ENCODE data around the gene CX3CL1.
"Not testable (repeated sequence)": the region's sequence is repeated elsewhere in the genome, so short reads cannot be mapped to it uniquely, and the experiment has no call there.

CX3CL1 gene

DNA sequence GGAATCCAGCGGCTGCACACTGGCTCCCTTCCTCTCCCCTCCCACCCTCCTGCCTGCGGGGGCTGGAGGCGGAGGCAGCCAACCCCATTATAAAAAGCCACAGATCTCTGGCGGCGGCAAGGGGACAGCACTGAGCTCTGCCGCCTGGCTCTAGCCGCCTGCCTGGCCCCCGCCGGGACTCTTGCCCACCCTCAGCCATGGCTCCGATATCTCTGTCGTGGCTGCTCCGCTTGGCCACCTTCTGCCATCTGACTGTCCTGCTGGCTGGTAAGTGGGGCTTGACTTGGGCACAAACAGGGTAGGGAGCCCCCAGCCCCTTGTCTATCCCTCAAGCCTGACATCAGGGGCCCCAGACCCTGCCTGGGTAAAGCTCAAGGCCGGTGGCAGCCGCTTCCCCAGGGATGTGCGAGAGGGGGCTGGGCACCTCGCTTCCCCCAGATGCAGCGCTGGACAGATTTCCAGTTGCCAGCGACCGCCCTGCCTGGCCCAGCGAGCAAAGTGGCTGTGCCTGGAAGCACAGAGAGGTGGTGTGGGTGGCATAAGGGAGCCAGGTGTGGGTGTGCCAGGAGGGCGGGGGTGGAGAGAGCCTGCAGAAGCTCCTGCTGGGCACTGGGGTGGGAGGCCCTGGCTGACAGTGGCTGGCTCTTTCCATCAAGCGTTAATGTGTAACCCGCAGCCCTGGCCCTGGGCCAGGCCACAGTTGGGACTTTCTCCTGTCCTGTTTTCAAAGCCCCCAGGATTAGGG, at the start of gene CX3CL1:
Gene CX3CL1 (plus strand): TSS at position 119 of the 745 bp plus-strand sequence. CDS start 79 bp downstream, at position 198.
- DNase-seq, result no peak

GRCh38 chr16:57324749-57325148, 47.5 kb upstream of the CX3CL1 start:
- peak; percentile 16 for DNase-seq

DNA sequence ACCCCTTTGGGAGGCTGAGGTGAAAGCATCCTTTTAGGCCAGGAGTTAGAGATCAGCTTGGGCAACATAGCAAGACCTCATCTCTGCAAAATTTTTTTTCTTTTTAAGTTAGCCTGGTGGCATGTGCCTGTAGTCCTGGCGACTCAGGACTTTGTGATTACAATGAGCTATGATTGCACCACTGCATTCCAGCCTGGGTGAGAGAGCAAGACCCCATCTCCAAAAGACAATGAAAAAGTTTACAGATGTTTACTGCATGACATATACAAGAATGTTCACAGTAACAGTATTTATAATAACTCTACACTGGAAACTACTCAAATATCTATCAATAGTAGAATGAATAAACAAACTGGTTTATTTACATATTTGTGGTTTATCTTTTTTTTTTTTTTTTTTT, 46.8 kb upstream of the CX3CL1 start:
- DNase-seq, result no peak

DNA sequence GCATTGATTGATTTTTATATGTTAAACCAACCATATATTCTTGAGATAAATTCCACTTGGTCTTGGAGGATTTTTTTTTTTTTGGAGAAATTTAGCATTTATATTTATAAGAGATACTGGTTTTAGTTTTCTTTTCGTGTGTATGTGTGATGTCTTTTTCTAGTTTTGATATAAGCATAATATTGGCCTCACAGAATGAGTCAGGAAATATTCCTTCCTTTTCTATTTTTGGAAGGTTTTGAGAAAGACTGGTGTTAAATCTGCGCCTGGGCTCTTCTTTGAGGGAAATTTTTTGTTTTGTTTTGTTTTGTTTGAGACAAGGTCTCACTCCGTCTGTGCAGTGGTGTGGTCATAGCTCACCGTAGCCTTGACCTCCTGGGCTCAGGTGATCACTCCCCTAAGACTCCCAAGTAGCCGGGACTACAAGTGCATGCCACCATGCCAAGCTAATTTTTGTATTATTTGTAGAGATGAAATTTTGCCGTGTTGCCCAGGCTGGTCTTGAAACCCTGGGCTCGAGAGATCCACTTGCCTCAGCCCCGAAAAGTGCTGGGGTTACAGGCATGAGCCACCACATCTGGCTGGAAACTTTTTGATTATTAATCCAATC, 42.5 kb upstream of the CX3CL1 start:
- DNase-seq, result no peak

- DNase-seq, result no peak
Observed at GRCh38 chr16:57331355-57331754, 40.9 kb upstream of the CX3CL1 start.

- DNase-seq, result no peak
Observed at GRCh38 chr16:57333402-57333801, 38.9 kb upstream of the CX3CL1 start.

- DNase-seq, result no peak
Observed at GRCh38 chr16:57335366-57335765, 36.9 kb upstream of the CX3CL1 start.

DNA sequence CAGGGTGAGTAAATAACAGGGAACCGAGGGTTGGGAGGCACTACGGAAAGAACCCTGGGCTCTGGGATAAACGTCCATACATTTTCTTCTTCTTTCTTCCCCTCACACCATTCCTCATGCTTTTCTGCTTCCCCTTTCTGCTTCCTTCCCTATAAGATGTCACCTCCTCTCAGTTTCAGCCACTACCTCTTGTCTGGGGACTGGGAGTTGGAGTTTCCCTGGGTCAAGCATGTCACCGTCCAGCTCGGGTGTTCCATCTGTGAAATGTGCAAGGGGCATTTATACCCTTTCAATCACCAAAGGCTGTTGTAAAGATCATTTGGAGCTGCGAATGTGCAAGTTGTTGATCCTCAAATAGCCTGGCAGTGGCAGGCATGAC, 31.2 kb upstream of the CX3CL1 start:
- no peak for DNase-seq

- peak; percentile 53 for DNase-seq
Observed at GRCh38 chr16:57341441-57342303, 30.6 kb upstream of the CX3CL1 start.

GRCh38 chr16:57342606-57343005, 29.7 kb upstream of the CX3CL1 start:
- DNase-seq, result not testable (repeated sequence)

DNA sequence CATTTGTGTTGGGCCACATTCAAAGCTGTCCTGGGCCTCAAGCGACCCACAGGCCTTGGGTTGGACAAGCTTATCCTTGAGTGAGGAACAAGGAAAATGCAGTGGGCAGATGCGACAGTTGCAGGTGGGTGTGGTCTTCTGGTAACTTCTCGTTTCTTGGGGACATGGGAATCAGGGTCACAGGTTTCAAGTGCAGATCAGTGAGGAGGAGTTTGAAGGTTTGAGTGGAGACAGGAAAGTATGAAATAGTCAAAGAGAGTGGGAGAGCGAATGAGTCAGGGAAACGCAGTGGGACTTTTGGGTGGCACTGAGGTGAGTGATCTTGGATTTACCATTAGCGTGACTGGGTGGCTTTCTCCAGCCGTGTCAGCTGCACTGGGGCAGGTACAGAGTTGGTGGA, 29.1 kb upstream of the CX3CL1 start:
- peak; percentile 11 for DNase-seq

- DNase-seq, result not testable (repeated sequence)
Observed at GRCh38 chr16:57344094-57344493, 28.2 kb upstream of the CX3CL1 start.

GRCh38 chr16:57345021-57345420, 27.3 kb upstream of the CX3CL1 start:
- no peak for DNase-seq

DNA sequence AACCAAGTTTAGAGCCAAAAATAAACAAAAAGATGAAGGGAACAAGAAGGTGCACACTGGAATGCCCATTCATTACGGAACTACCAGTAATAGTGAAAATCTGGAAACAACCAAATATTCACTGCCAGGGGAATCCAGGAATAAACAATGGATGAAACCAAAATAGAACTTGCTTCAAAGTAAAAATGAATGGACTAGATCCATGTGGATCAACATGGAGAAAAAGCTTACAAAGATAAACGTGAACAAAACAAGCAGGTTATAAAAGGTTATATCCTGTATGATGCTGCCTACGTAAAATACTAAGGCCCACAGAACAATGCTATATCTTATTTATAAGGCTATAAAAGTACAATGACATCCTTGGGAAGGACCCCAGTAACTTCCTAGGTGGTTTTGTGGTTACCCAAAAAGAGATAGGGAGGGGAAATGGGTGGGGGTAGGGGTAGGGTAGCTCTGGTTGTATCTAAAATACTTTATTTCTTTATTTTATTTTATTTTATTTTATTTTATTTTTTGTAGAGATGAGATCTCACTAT, 26.6 kb upstream of the CX3CL1 start:
- no peak for DNase-seq

- DNase-seq, result no peak
Observed at GRCh38 chr16:57347858-57348257, 24.4 kb upstream of the CX3CL1 start.

DNA sequence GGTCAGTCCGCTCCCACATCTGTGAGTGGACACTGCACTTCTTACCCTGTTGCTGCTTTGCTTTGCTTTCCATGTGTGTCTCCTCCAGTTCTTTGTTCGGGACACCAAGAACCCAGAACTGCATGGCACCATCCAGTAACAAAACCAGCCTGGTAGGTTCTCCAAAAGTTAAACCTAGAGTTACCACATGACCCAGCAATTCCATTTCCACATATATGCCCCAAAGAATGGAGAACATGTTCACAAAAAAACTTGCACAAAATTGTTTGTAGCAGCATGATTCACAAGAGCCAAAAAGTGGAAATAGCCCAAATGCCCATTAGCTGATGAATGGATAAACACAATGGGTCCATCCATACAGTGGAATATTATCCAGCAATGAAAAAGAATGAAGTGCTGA, 24.0 kb upstream of the CX3CL1 start:
- DNase-seq, result no peak

DNA sequence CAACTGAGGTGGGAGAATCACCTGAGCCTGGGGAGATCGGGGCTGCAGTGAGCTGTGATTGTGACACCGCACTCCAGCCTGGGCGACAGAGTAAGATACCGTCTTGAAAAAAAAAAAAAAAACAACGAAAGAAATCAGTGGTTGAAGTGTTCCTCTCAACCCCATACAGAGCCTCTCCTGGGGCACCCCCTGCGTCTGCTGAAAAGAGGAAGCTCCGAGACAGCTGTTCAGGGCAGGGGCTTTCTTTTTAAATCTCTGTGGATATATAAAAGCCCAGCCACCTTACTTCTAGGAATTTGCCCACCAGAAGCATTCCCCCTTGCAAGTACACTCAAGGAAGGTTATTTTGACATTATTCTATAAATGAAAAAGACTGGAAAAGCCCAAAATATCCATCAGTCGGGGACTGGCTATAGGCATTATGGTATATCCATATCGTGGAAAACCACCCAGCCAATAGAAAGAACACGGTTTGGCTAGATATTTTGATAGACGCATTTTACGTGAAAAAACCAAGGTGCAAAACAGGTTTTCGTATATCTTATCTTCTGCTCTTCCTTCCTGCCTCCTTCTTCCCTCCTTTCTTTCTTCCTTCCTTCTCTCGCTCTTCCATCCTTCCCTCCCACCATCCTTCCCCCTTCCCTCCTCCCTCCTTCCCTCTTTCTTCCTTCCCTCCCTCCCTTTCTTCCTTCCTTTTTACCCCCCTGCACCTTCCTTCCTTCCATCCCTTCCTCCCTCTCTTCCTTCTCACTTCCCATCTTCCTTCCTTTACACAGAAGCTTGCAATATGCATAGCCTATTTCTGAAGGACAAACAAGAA, 22.9 kb upstream of the CX3CL1 start:
- DNase-seq, result peak; percentile 42

DNA sequence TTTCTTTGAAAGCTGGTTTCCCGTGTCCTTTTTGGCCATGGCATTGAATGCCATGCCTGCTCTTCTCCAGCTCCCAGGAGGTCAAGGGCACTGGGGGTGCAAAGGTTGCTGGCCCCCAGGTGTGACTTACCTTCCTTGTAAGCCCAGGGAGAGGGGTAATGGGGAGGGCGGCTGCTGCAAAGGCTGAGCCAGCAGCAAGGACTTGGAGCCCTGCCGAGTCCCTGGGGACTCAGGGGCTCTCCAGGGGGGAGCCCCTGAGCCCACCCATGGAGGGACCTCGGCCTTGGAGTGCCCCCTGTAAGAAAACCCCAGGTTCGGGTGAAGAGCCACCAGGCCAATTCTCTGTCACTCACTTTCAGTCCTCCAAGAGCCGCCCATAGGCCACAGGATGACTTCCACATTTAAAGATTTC, 19.6 kb upstream of the CX3CL1 start:
- no peak for DNase-seq

DNA sequence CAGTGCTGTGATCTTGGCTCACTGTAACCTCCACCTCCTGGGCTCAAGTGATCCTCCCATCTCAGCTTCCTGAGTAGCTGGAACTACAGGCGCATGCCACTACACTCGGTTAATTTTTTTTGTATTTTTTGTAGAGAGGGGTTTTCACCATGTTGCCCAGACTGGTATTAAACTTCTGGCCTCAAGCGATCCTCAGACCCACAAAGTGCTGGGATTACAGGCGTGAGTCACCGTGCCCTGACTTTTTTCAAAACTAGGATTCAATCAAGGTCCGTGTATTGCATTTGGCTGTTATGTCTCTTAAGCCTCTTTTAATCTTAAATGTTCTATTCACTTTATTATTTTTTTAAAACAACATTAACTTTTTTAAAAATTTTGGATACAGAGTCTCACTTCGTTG, 18.0 kb upstream of the CX3CL1 start:
- DNase-seq, result no peak

- no peak for DNase-seq
Observed at GRCh38 chr16:57355898-57356414, 16.3 kb upstream of the CX3CL1 start.

DNA sequence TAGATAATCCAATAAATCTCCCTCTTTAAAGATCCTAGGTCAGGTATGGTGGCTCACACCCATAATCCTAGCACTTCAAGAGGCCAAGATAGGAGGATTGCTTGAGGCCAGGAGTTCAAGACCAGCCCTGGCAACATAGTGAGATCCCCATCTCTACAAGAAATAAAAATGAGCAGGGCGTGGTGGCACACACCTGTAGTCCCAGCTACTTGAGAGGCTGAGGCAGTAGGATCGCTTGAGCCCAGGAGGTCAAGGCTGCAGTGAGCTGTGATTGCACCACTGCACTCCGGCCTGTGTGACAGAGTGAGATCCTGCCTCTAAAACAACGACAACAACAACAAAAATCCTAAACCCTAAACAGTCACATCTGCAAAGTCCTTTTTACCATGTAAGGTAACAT, 15.7 kb upstream of the CX3CL1 start:
- DNase-seq, result no peak

All from OCI-M1 (cell line).